ENCODE data around the gene RNF150. TPM values are rescaled to one million over a fixed set of nuclear protein-coding genes. Genes with fewer than 3 reads are reported as not detected.

RNF150 gene
- total RNA-seq, 1 donor from 2014 or later = not detected

DNA sequence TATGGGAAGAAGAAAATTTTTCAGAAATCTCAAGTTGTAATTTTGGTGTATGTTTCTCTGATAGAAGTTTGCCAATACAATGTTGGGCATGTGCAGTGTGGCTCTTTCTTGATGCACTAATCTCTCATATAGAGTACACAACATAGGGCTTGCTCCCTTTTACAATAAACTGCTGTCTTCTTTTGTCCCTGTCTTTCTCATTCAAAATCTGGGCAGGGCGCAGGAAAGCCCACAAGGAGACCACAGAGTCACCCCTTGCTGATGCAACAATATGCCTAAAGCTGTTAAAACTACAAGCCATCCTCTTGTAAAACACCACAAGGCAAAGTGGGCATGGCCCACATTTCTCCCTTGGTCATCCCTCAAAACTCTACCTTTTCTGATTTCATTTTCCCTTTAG is 313.7 kb downstream of the RNF150 start:
- intact Hi-C loops (cut with micrococcal nuclease) = no loop called here
- Mint-ChIP-seq H3K4me1 (peaks cover 7% of the 10 kb centered on the region), H3K27ac (no peak overlapping the region), H3K27me3 (no peaks in the 10 kb centered on the region), H3K36me3 (ENCODE audit: low read depth) (peaks cover 5% of the 10 kb centered on the region), H3K4me3 (no peak overlapping the region), H3K9me3 (peaks cover 5% of the 10 kb centered on the region)
- DNase-seq (no peak), ATAC-seq (ENCODE audit: low read depth) (no peak)
- TF ChIP-seq, protein P1, sequence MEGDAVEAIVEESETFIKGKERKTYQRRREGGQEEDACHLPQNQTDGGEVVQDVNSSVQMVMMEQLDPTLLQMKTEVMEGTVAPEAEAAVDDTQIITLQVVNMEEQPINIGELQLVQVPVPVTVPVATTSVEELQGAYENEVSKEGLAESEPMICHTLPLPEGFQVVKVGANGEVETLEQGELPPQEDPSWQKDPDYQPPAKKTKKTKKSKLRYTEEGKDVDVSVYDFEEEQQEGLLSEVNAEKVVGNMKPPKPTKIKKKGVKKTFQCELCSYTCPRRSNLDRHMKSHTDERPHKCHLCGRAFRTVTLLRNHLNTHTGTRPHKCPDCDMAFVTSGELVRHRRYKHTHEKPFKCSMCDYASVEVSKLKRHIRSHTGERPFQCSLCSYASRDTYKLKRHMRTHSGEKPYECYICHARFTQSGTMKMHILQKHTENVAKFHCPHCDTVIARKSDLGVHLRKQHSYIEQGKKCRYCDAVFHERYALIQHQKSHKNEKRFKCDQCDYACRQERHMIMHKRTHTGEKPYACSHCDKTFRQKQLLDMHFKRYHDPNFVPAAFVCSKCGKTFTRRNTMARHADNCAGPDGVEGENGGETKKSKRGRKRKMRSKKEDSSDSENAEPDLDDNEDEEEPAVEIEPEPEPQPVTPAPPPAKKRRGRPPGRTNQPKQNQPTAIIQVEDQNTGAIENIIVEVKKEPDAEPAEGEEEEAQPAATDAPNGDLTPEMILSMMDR (IDR thresholded peaks at IDR 0.05) = no peak
- ChIA-PET CTCF (no interaction called here), POLR2A (interaction anchor here (0.7 to 1.0 kb wide), 4 partner anchors 8 to 1098 kb away, joined by 3 to 8 read pairs (median 4); partner anchors contain the start of gene TBC1D9)

DNA sequence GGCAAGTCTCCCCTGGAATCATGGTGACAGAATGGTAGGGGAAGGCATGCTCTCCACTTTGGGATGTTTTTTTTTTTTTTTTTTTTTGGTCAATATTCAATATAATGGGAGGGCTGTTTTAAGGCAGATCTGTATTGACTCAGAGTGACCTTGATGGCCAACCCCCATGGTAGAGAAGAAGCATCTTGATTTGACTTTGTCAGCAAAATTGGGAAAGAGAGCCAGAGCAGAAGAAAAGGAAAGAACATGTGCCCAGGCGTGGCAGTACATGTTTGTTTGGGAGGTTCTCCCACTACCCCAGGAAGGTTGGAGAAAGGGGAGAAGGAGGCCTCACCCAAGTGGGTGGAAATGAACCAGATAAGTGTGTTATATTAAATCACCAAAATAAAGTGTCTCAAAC is 314.8 kb downstream of the RNF150 start:
- TF ChIP-seq, protein P1 (IDR thresholded peaks at IDR 0.05) = no peak
- ATAC-seq (ENCODE audit: low read depth) = no peak
- DNase-seq = no peak
- H3K27ac Mint-ChIP-seq = no peak overlapping the region
- no peaks in the 10 kb centered on the region for H3K9me3 Mint-ChIP-seq
- peaks cover 3% of the 10 kb centered on the region for H3K36me3 Mint-ChIP-seq (ENCODE audit: low read depth)
- intact Hi-C loops (cut with micrococcal nuclease) = no loop called here
- H3K4me1 Mint-ChIP-seq = peaks cover 7% of the 10 kb centered on the region
- POLR2A ChIA-PET = interaction anchor here (0.7 kb wide), 1 partner anchor 17 kb away, joined by 3 read pairs; no protein-coding TSS in a partner anchor
- CTCF ChIA-PET = no interaction called here
- no peak overlapping the region for H3K4me3 Mint-ChIP-seq
- H3K27me3 Mint-ChIP-seq = no peaks in the 10 kb centered on the region

DNA sequence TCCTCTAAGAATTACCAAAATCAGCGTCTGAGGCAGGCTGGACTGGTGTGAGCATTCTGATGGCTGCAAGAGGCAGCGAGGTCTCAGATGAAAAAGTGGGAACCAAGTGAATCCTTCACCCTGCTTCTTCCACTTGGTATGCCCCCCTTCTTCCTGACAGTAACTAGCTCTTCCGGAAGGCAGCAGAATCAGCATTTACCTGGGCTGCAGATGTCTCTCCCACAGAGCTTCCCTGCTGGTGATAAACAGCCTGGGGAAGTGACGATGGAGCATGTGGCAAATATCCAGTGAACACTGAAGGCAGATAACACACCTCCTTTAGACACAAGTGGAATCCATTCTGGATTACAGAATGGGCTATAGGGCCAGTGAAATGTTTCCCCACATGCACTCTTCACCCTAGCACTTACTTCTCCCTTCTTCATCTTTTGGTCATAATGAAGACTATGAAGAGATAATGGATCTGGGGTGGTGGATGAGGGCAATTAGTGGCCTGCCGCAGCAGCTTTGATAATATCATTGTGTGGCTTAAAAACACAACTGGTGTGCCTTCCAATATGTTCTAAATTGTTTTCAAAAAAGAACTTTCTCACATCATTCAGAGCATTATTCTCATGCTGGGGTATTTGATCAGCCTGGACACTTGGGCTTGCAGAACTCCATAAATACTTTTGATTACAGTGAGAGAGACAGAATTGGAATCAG is 316.3 kb downstream of the RNF150 start:
- CTCF ChIA-PET = no interaction called here
- no peak overlapping the region for H3K4me3 Mint-ChIP-seq
- no peaks in the 10 kb centered on the region for H3K9me3 Mint-ChIP-seq

DNA sequence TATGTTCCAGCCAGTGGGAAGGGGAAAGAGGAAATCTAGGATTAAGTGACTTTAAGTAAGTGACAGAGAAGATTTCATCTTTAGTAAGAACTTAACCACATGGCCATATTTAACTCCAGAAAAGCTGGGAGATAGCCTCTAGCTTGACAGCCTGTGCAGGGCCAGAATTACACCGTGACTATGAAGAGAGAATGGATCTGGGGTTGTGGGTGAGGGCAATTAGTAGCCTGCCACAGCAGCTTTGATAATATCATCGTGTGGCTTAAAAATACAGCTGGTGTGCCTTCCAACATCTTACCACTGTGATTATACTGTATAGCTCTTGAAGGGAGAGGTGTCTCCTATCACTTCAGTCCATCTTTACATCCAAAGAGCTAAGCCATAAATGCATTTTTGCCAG is 319.5 kb downstream of the RNF150 start:
- intact Hi-C loops (cut with micrococcal nuclease) = no loop called here
- POLR2A ChIA-PET = interaction anchor here (0.6 to 1.5 kb wide), 2 partner anchors 57 to 1595 kb away, joined by 4 read pairs; no protein-coding TSS in a partner anchor
- CTCF ChIA-PET = interaction anchor here (1.3 kb wide), 1 partner anchor 16 kb away, joined by 3 read pairs; no protein-coding TSS in a partner anchor

More for the DNA sequence above, 316.3 kb downstream of the RNF150 start:
- POLR2A ChIA-PET = interaction anchor here (0.6 to 1.1 kb wide), 3 partner anchors 10 to 921 kb away, joined by 3 to 8 read pairs (median 3); no protein-coding TSS in a partner anchor
- Mint-ChIP-seq H3K36me3 (ENCODE audit: low read depth) (no peaks in the 10 kb centered on the region), H3K27me3 (no peaks in the 10 kb centered on the region), H3K27ac (no peak overlapping the region), H3K4me1 (peaks cover 9% of the 10 kb centered on the region)
- TF ChIP-seq, protein P1 (IDR thresholded peaks at IDR 0.05) = no peak
- ATAC-seq (ENCODE audit: low read depth) (no peak), DNase-seq (no peak)
- intact Hi-C loops (cut with micrococcal nuclease) = no loop called here

DNA sequence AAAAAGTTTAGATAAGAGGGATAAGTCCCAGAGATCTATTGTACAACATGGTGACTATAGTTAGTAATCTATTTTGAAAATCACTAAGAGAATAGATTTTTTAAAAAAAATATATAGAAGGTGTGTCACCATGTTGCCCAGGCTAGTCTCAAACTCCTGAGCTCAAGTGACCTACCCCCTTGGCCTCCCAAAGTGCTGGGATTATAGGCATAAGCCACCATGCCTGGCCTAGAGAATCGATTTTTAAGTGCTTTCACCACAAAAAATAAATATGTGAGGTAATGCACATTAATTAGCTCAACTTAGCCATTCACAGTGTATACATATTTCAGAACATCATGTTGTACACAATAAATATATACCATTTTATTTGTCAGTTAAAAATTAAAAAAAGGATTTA is 320.4 kb downstream of the RNF150 start:
- H3K27me3 Mint-ChIP-seq = no peaks in the 10 kb centered on the region
- H3K9me3 Mint-ChIP-seq = no peaks in the 10 kb centered on the region
- ChIA-PET POLR2A (interaction anchor here (0.7 kb wide), 1 partner anchor 38 kb away, joined by 4 read pairs; no protein-coding TSS in a partner anchor), CTCF (interaction anchor here (1.3 kb wide), 1 partner anchor 17 kb away, joined by 3 read pairs; no protein-coding TSS in a partner anchor)
- H3K4me1 Mint-ChIP-seq = peaks cover 45% of the 10 kb centered on the region
- H3K27ac Mint-ChIP-seq = no peak overlapping the region
- H3K36me3 Mint-ChIP-seq (ENCODE audit: low read depth) = no peaks in the 10 kb centered on the region
- no peak for ATAC-seq (ENCODE audit: low read depth)
- DNase-seq = no peak
- H3K4me3 Mint-ChIP-seq = no peak overlapping the region
- intact Hi-C loops (cut with micrococcal nuclease) = no loop called here
- TF ChIP-seq, protein P1 (IDR thresholded peaks at IDR 0.05) = no peak

More for the DNA sequence above, 319.5 kb downstream of the RNF150 start:
- H3K27me3 Mint-ChIP-seq = no peaks in the 10 kb centered on the region
- H3K9me3 Mint-ChIP-seq = no peaks in the 10 kb centered on the region
- no peaks in the 10 kb centered on the region for H3K36me3 Mint-ChIP-seq (ENCODE audit: low read depth)
- no peak for ATAC-seq (ENCODE audit: low read depth)
- TF ChIP-seq, protein P1 (IDR thresholded peaks at IDR 0.05) = no peak
- DNase-seq = no peak
- H3K27ac Mint-ChIP-seq = no peak overlapping the region
- no peak overlapping the region for H3K4me3 Mint-ChIP-seq
- H3K4me1 Mint-ChIP-seq = peaks cover 36% of the 10 kb centered on the region

Measured in activated B cell treated with CpG ODN at 0.5 μM for 24 hours (primary cell).